Measurements from ENCODE around the gene GPA33. TPM values are rescaled to one million over a fixed set of nuclear protein-coding genes. Genes with fewer than 3 reads are reported as not detected.

Gene GPA33
- total RNA-seq, 1 donor from 2014 or later = 0.10 TPM

DNA sequence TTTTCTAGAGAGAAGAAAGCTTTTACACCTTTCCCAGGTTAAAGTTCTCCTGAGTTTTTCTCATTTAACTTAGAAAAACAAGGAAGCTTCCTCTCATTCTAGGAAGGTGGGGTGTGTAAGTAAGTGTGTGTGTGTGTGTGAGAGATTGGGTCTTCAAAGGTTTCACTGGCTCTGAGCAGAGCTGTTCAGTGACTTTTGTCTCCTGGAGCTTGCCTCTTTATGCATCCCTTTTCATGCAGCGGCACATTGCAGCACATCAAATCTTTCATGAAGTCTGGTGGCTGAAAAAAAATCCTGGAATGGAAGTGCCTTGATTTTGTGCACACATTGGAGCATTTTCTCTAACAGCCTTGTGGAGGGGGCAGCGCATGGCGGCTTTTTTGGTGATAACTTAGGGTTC is 3.4 kb downstream of the GPA33 start:
- no peak for DNase-seq (ENCODE audit: low read depth)

DNA sequence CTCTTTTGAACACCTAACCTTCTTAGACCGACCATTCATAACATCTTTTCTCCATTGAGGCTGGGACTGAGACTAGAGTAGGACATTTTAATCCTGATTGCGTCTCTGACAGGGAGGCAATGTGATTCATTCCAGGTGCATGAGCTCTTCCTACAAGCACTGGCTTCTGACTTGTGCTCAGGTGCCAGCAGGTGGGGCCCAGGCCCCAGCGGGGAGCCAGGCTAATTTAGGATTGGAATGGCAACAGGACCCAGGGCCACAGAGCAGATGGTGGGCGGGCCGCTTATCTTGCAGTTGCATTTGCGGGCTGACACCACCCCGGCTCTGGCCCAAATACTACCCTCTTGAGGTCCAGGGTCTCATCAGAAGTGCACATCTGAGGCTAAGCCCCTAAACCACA is 4.1 kb downstream of the GPA33 start:
- DNase-seq (ENCODE audit: low read depth) = no peak

DNA sequence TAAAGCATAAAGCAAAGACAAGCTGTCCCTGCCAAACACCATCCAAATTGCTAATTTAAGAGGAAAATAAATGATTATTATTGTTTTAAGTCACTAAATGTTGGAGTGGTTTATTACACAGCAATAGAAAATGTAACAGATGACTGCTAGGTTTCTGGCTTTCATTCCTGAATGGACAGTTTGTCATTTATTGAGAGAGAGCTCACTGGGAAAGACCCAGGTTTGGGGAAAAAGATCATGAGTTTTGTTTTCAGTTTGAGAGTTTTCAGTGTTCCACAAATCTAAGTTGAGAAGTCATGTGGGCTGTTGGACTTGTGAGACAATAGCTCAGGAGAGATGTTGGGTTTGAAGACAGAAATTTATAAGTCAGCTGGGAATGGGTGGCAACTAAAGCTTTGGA is 5.4 kb downstream of the GPA33 start:
- DNase-seq (ENCODE audit: low read depth) = no peak

DNA sequence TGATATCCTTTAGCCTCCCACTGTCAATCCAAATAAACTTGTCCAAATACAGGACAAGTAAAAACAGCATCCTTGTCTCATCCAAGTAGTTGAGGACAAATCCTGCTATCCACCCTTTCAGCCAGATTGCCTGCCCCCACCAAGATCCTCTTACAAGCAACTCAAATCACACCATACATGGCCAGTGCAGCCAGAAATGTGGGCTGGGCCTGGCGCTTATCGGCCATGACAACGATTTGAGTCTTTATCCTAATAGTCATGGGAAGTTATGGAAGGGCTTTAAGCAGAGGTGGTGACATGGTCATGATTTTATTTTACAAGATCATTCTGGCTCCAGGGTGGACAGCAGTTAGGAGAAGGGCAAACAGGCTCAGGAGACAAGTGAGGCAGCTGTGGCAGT is 6.3 kb downstream of the GPA33 start:
- DNase-seq (ENCODE audit: low read depth) = no peak

DNA sequence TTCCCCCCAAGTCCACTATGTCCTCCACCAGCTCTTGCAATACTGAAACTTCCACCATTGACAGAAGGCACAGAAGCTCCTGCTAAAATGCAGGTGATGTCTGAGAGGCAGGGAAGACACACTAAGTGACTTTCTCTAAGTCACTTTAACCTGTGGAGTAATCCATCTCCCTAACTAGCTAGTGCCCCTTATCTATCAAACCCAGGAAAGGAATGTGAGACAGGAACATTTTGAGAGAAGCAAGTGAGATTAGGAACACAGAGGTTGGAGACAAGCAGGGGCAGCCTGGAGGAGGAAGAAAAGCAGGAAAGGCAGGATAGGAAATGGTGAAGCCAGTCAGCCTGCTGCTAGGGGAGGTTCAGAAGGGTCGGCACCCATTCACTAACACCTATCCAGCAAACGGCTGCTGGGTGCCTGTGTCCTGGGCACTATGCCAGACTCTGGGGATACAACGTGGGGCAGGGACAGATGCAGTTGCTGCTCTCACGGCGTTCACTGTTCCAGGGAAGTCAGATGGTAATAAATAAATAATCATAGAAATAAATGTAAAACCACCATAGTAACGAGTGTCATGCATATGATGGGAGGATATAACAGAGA is 7.0 kb downstream of the GPA33 start:
- DNase-seq (ENCODE audit: low read depth) = no peak

DNA sequence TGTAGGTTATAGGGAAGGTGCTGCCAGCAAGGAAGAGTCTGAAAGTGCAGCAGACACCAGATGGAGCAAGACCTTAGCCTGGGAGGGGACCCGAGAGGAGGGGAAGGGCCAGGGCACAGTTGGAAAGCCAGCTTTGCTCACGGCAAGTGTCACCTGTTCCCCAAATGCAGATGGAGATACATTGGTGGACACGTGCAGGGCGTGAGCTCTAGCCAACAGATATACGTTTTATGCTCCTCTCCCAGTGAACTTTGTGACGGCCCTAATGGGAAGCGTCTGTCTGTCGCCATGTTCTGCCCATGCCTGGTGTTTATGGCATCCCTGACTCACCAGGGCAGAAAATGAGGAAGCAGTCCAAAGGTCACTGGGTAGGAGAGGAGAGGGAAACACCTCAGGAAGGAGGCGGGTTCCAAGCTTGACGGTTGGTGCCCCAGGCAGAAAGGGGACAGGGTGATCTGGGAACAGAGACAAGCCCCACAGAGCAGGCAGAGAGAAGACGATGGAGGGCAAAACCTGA is 7.6 kb downstream of the GPA33 start:
- peak; percentile 82 for DNase-seq (ENCODE audit: low read depth)

DNA sequence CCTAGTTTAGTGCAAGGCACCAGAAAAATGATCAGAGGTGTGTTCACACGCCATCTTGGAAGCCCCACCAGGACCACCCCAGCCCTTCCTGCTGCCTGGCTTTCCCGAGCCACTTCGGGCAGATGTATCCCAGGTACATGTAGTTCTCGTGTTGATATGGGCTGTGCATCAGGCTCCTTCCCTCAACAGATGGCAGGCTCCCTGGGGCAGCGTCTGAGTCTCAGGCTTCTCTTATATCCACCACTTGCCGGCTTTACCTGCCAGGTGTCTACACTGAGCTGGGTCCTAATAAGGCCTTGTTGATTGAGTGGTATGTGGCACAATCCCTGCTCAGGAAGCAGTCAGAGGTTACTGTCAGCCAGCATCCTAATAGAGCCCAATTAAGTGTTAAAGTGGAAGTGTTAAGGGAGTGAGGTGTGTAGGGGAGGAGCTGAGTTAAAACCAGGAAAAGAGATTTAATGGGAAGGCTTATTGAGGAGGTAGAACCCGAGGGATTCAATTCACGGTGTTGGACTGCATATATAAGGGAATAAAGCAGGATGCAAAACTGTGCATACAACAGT is 8.5 kb downstream of the GPA33 start:
- no peak for DNase-seq (ENCODE audit: low read depth)

DNA sequence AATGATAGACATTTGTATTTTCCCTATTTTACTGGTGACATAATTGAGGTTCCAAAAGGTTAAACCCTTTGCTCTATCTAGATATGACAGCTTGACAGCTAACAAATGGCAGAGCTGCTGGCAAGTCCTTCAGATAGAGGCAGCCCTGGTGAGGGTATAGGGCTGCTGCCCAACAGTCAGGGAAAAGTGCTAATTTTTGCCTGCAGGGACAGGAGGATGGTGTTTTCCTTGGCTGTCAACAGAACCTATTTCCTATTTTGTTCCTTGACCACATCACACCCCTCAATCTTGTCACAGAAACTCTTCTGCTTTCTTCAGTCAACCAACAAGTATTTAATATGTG is 12.3 kb downstream of the GPA33 start:
- DNase-seq (ENCODE audit: low read depth) = no peak

DNA sequence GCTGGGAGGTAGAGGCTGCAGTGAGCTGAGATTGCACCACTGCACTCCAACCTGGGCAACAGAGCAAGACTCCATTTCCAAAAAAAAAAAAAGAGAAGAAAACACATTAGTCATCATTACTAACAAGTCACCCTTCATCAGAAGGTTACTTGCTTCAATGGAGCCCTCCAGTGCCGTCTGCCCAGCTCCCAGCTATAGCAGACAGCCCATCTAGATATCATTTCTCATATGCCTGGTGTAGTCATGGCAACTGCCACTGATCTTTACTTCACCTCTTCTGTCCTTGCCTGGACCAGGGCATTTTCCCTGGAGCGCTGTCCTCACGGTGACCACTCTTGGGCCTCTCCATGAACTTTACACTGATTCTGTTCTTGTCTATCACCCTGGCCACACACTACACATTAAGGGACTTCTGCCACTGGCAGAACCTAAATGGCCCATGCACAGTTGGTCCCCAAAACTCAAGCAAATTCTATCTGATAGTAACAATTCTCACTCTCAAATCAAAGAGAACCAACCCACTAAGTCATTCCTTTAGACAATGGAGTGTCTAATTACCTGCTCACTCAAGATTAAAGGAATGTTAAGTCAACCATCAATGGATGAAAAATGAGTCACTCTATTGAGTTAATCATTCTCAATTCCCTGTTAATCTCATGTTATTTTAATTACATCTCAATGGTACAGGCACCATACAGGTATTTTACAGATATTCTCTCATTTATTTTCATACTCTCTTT is 12.9 kb downstream of the GPA33 start:
- DNase-seq (ENCODE audit: low read depth) = peak; percentile 97

DNA sequence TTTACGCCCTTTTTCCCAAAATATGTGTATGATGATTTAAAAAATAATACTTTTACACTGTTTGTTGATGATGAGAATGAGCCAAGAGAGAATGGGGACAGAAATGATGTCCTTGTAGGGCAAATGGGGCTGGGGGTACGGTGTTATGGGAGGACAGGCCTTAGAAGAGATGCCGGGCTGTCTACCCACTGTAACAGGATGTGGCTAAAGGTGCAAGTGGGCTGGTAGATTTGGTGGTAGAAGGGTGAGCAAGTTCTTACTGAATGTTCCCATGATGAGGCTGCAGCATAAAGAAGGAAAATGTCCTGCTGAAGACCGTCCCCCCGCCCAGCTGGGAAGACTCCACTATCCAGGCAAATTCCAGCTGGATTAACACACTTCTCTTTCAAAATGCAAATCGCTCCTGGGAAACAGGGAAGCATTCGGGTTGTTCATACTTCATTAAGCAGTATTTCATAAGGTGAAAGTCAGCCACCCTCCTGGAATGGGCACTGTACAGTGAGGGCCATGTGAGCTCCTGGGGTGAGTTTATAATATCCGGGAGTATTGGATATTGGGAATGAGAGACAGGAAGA is 14.0 kb downstream of the GPA33 start:
- DNase-seq (ENCODE audit: low read depth) = peak; percentile 91

DNA sequence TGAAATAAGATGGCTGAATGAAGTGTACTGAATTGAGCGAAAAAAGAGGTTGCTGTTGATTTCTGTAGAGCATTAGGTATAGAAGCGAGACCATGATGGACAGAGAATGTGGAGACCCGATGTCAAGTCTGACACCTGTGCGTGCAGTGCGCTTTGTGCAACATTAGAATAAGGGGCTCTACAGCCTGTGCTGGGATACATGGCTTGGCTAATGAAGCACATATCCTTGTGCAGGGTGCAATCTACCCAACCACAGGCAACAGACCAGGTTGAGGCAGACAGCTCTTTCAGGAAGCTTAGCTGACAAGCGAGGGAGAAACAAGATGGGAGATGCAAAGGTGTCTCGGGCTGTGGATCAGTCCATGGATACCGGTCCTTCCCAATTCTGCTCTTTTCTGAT is 18.9 kb downstream of the GPA33 start:
- no peak for DNase-seq (ENCODE audit: low read depth)

DNA sequence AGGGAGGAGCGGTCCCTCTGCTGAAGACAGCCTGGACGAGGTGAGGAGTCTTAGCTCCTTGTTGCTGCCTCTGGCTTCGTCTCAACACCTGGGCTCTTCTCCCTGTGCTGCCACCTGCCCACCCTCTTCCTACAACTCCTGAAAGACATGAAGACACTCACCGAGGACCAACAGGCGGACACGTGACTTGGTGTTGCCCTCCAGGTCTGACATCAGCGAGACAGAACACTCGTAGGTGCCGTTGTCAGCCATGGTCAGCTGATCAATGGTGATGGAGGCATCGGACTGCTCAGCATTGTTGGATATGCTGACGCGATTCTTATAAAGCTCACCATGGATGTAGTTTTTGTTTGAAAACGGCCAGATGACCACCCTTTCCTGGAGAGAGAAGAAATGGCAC is 21.4 kb downstream of the GPA33 start:
- no peak for DNase-seq (ENCODE audit: low read depth)

DNA sequence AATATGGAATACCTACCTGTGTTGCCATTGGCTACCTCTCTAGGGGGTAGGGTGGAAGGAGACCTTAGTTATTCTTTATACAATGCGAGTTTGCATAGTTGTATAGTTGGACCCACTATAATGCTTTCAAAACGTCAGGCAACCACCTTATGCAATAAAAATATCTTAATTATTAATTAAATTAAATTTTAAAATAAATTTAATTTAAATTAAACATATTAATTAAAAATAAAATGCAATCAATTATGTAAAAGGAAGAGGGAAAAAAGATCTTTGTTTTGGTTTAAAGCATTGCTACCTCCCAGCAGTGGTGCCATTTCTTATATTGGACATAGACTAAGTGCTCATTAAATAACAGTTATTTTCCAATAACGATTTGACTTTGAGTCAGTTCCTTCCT is 22.3 kb downstream of the GPA33 start:
- no peak for DNase-seq (ENCODE audit: low read depth)

DNA sequence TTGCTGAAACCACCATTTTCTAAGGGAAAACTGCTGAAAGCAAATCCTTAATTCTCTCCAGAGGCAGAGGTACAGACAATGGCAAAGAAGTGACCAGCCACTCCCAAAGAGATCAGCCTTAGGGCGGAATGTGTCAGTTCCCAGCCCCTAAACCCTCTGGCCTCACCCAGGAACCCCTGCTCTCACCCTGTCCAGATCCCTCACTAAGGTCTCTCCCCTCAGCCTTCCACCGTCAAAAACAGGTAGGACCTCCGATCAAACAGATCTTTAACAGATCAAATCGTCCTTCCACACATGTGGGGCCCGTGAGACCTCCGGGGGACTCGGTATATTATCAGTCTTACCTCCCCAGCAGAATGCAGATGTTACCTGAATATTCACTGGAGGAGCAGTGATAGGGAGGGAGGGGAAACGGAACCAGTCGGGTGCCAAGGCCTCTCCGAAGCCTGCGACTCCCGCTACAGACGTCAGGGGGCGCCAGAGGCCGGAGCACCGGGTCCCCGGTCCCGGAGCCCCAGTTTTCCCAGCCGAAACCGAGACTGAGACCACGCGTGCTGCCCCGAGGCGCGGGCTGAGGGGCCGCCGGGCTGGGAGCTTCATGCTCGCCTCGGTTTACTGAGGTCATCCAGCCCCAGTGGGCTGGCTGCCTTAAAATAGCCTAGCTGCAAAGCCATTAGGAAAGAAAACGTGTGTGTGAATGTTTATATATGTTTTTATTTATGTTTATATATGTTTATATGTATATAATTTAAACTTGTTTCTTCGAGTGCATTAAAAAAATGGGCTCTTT is 23.6 kb downstream of the GPA33 start:
- peak; percentile 11 for DNase-seq (ENCODE audit: low read depth)

DNA sequence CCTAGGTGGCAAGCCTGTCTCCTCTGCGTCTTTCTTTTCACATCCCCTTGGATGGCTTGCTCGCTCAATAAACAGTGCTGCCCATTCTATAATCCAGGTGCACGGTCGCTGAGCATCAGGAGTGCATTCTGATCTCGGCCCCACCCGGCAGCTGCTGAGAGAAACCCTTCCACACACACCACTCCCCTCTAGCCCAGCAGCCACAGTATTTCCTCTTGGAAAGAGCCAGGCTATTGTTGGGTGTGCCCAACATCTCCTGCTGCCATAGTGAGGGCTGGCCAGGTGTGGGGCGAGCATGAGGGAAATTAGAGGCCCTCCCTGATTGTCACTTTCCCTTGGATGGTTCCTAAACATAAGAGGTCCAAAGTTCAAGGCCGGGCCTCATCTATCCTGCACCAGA is 24.7 kb downstream of the GPA33 start:
- no peak for DNase-seq (ENCODE audit: low read depth)

DNA sequence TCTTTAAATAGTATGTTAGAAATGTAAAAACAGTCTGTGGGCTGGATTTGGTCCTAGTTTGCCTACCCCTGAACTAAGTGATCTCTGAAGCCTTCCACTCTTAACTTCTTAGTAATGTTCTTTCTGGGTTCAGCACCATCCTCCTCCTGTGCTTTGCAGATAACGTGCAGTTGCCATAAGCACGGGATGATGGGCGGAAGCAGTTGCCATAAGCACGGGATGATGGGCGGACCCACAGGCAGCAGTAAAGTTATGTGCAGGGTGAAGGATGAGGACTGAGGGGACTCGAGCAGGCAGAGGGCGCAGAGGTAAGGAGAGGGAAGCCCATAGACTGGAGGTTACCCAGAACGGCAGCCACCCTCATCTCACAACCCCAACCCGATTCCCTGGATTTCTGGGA is 25.6 kb downstream of the GPA33 start:
- DNase-seq (ENCODE audit: low read depth) = no peak

DNA sequence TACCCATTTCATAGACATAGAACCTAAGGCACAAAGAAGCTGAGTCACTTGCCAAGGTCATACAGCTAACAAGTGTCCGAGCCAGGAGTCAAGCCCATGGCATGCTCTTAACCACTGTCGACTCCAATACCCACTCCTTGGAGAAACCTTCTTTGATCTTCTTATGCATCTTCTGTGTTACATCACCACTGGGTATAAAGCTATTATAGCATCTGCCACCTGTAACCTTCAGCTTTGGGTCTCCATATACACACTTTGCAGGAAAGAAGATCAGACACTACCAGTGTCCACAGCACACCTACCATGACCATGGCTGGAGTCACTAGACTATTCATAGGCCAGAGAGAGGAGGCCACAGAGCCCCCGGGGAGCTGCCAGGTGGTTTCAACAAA is 29.1 kb downstream of the GPA33 start:
- no peak for DNase-seq (ENCODE audit: low read depth)

DNA sequence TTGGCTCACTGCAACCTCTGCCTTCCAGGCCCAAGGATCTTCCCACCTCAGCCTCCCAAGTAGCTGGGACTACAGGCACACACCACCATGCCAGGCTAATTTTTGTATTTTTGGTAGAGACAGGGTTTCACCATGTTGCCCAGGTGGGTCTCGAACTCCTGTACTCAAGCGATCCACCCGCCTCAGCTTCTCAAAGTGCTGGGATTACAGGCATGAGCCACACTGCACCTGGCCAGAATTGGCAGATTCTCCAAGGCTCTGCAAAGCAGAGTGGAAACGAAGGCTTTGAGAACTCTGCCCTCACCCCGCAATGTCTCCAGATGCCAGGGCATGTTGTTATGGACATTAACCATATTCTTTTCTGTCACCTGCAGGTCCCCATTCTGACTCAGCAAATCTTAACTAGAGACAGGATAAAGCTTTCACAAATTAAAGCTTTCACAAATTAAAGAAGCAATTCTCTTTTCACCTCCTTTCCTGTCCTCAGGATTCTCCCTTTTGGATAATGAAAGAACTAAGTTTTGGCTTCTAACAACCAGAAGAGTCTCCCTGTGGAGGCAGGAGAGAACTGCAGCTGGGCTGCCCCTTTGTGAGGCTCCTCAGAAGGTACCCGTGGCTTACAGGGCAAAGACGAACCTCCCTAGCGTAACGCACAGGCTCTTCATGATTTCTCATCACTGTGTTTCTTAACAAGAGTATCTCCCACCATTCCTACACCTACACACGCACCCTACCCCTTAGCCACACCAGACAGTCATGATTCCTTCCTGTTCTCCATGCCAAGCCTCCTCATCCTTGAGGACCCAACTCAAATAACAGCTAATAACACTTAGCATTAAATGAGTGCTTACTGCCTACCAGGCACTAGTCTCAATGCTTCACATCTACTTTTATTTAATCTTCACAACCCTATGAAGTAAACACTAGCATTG is 29.8 kb downstream of the GPA33 start:
- DNase-seq (ENCODE audit: low read depth) = peak; percentile 11

DNA sequence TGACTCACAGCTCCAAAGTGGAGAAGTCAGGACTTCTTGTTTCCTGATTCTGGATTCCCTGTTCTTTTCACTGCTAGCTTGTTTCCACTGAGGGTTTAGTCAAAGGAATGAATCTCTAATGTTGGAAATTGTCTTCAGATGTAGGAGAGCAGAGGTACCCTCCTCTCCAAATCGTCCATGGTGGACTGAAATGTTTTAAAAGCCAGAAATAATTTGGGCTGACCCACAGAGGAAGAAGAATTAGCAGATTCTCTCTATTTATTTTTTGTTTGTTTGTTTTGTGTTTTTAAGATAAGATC is 30.4 kb downstream of the GPA33 start:
- DNase-seq (ENCODE audit: low read depth) = no peak

DNA sequence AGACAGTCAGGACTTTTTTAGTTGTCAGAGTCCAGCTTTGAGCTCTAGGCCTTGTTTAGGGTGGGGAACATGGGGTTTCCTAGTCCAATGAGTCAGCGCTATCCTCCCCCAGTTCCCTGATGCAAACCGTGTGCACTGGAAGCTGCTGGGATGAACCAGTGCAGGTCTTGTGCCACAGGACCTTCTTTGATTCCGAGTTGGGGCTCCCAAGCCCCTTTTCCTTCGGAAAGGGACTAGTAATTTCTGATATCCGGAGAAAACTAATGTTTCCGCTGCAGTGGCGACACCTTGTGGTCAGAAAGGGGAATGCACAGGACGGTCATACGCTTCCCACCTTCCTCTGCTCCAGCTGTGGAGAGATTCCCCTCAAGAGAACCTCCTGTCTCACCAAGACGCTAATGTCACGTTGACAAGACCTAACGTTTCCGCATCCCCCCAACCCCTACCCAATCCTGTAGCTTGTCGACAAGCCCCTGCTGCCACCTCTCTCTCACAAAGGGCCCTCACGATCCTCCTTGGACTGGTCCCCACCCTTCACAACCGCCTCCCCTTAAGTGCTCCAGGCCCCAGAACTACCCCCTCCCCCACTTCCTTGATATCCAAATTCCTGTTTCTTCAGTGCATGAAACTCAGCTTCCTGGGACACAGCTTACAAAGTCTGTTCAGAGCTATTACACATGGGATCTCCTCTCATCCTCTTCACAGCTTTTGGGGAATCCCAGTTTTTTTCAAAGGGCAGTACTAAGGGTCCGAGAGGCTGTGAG is 30.9 kb downstream of the GPA33 start:
- DNase-seq (ENCODE audit: low read depth) = peak; percentile 50

DNA sequence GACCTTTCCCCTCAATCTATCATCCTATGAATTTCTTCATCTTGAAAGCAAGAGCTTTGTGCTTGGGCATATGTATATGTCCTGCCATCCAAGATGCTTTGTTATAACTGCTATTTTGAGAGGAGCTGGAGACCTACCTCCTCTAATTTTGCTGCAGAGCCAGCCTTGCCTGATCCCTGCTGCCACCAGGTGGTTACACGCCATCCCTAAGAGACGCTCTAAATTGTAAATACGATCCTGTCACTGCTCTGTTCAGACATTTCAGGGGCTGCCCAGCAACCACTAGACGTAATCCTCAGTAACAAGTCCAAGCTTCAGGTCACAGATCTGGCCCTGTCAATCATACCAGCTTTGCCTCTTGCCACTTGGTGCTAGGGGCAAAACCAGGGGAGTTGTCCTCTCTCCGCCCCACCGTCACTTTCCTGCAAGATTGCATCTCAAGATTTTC is 32.9 kb downstream of the GPA33 start:
- DNase-seq (ENCODE audit: low read depth) = peak; percentile 73
